GM19043 (cell line): Measurements from ENCODE around the gene DAZAP2.
"Not testable (repeated sequence)": the region's sequence is repeated elsewhere in the genome, so short reads cannot be mapped to it uniquely, and the experiment has no call there.

Experiments used
- ATAC-seq: cut with Tn5 transposase; IDR thresholded peaks from one replicate; pipeline ENCODE4 v1.9.1; 2021; ENCODE audit warnings: low read depth; ENCODE audit not compliant: unreplicated experiment

Gene DAZAP2

DNA sequence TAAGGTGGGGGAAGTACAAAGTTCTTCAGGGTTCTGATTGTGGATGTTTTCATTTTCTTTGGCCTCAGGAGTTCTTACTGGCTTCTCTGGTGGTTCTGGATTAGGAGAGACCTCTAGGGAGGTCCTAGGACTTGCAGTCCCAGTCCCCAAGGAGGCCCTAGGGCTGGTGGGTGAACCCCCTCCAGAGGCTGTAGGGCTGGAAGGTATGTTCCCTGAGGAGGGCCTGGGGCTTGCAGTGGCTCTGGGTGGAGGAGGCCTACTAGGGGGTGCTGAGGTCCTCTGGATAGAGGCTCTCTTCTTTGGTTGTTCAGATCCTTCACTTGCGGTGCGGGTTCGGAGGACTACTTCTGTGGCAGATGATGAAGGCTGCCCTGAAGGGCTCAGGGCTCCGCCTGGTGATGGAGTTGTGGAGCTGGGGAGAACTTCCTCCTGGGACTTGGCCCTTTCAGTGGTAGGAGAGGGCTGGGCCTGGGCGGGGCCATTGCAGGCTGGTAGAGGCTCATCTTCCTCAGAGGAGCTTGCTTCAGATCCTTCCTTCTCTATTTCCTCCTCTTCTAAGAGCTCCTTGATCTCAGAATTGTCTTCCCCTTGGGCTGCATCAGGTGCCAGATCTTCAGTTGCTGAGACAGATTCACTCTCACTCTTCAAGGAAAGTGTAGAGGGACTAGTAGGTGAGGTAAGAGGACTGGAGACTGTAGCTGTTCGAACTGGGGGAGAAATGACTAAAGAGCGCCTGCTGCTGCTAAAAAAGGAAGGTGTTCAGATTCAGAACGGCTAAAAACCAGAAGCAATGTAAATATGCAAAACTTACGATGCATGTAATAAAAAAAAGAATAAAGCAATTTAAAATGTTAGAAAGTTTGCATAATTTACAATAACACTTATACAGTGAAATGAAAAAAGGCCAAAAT lies 53.2 kb downstream of the DAZAP2 start:
- not testable (repeated sequence) for ATAC-seq
